NCI-H226 (cell line): ENCODE results near the gene RCOR1.
"Not testable (repeated sequence)": the region's sequence is repeated elsewhere in the genome, so short reads cannot be mapped to it uniquely, and the experiment has no call there.

Experiments used
- DNase-seq: peaks from one replicate; pipeline ENCODE4 v3.0.0-alpha.2; 2015

RCOR1 gene

GRCh38 chr14:102754370-102755262 is 162.2 kb downstream of the RCOR1 start:
- DNase-seq: no peak

GRCh38 chr14:102757646-102758045 is 165.2 kb downstream of the RCOR1 start:
- DNase-seq: no peak

GRCh38 chr14:102758087-102758486 is 165.6 kb downstream of the RCOR1 start:
- no peak for DNase-seq

GRCh38 chr14:102759456-102760187 is 167.2 kb downstream of the RCOR1 start:
- DNase-seq: no peak

- no peak for DNase-seq
Observed at GRCh38 chr14:102760496-102761193, 168.2 kb downstream of the RCOR1 start.

- no peak for DNase-seq
Observed at GRCh38 chr14:102761206-102761605, 168.8 kb downstream of the RCOR1 start.

GRCh38 chr14:102764220-102764671 is 171.8 kb downstream of the RCOR1 start:
- DNase-seq: no peak

- DNase-seq: not testable (repeated sequence)
Observed at GRCh38 chr14:102765770-102766169, 173.3 kb downstream of the RCOR1 start.

GRCh38 chr14:102768223-102769048 is 176.0 kb downstream of the RCOR1 start:
- DNase-seq: no peak

- no peak for DNase-seq
Observed at GRCh38 chr14:102769049-102769327, 176.5 kb downstream of the RCOR1 start.

GRCh38 chr14:102770147-102771123 is 178.0 kb downstream of the RCOR1 start:
- no peak for DNase-seq

- no peak for DNase-seq
Observed at GRCh38 chr14:102771144-102771543, 178.7 kb downstream of the RCOR1 start.

- no peak for DNase-seq
Observed at GRCh38 chr14:102772781-102773570, 180.5 kb downstream of the RCOR1 start.

GRCh38 chr14:102774391-102775153 is 182.1 kb downstream of the RCOR1 start:
- peak; percentile 64 for DNase-seq

- DNase-seq: peak; percentile 80
Observed at GRCh38 chr14:102775855-102776760, 183.7 kb downstream of the RCOR1 start.

- peak; percentile 83 for DNase-seq
Observed at GRCh38 chr14:102776761-102777710, 184.6 kb downstream of the RCOR1 start, which contains the start of gene TRAF3. TSS of gene TRAF3 (plus strand) at chr14:102777449. CDS start at chr14:102870202, 92,753 bp downstream.

- DNase-seq: no peak
Observed at GRCh38 chr14:102777711-102778337, 185.4 kb downstream of the RCOR1 start.
